Ishikawa (cell line): ENCODE results near the gene NPC1.

Experiments
- CEBPB ChIP-seq: IDR thresholded peaks from 2 replicates; pipeline ENCODE4 v1.6.1; 2012
- CREB1 ChIP-seq: IDR thresholded peaks from 2 replicates; pipeline ENCODE4 v1.6.1; 2012; ENCODE audit warnings: low read depth
- EGR1 ChIP-seq: IDR thresholded peaks from 2 replicates; pipeline ENCODE4 v1.6.1; 2012
- EP300 ChIP-seq: IDR thresholded peaks from 2 replicates; pipeline ENCODE4 v1.6.1; 2012; ENCODE audit warnings: borderline replicate concordance
- FOXM1 ChIP-seq: IDR thresholded peaks from 2 replicates; pipeline ENCODE4 v1.6.1; 2012; ENCODE audit warnings: low read depth, borderline replicate concordance
- MAX ChIP-seq: IDR thresholded peaks from 2 replicates; pipeline ENCODE4 v1.6.1; 2012
- NFIC ChIP-seq: IDR thresholded peaks from 2 replicates; pipeline ENCODE4 v1.6.1; 2012
- RAD21 ChIP-seq: IDR thresholded peaks from 2 replicates; pipeline ENCODE4 v1.6.1; 2012; ENCODE audit warnings: low read depth
- REST ChIP-seq: IDR thresholded peaks from 2 replicates; pipeline ENCODE4 v1.6.1; 2012; ENCODE audit warnings: low read depth, mild to moderate bottlenecking
- TAF1 ChIP-seq: IDR thresholded peaks from 2 replicates; pipeline ENCODE4 v1.6.1; 2012; ENCODE audit warnings: low read depth, mild to moderate bottlenecking
- TCF12 ChIP-seq: IDR thresholded peaks from 2 replicates; pipeline ENCODE4 v1.6.1; 2012; ENCODE audit warnings: low read depth
- TEAD4 ChIP-seq: IDR thresholded peaks from 2 replicates; pipeline ENCODE4 v1.6.1; 2012
- USF1 ChIP-seq: IDR thresholded peaks from 2 replicates; pipeline ENCODE4 v1.6.1; 2012
- YY1 ChIP-seq: IDR thresholded peaks from 2 replicates; pipeline ENCODE4 v1.6.1; 2012; ENCODE audit warnings: low read depth
- ZBTB7A ChIP-seq: IDR thresholded peaks from 2 replicates; pipeline ENCODE4 v1.6.1; 2012; ENCODE audit warnings: low read depth

NPC1 gene

GRCh38 chr18:23494992-23495391 is 91.3 kb downstream of the NPC1 start:
- TF ChIP-seq FOXM1 (no peak), RAD21 (no peak), TEAD4 (no peak), ZBTB7A (no peak), MAX (no peak)

- TF ChIP-seq TEAD4, result no peak
- no peak for TF ChIP-seq MAX
- TF ChIP-seq USF1, result no peak
- no peak for TF ChIP-seq CREB1
- no peak for TF ChIP-seq TAF1
- TF ChIP-seq EGR1, result no peak
- TF ChIP-seq ZBTB7A, result no peak
- no peak for TF ChIP-seq EP300
- TF ChIP-seq YY1, result no peak
- TF ChIP-seq FOXM1, result no peak
- no peak for TF ChIP-seq NFIC
- no peak for TF ChIP-seq CEBPB
- no peak for TF ChIP-seq TCF12
- no peak for TF ChIP-seq REST
- no peak for TF ChIP-seq RAD21
Measured at GRCh38 chr18:23493654-23494053, 92.7 kb downstream of the NPC1 start.

- TF ChIP-seq REST (no peak), CREB1 (no peak), FOXM1 (no peak), CEBPB (no peak), NFIC (no peak), YY1 (no peak), MAX (no peak), EGR1 (no peak), TAF1 (no peak), ZBTB7A (no peak), TEAD4 (no peak), EP300 (no peak), TCF12 (no peak), RAD21 (no peak), USF1 (no peak)
Measured at GRCh38 chr18:23487738-23488570, 98.4 kb downstream of the NPC1 start.

- no peak for TF ChIP-seq CREB1
- no peak for TF ChIP-seq ZBTB7A
- no peak for TF ChIP-seq NFIC
- TF ChIP-seq USF1, result no peak
- TF ChIP-seq FOXM1, result no peak
- no peak for TF ChIP-seq MAX
- no peak for TF ChIP-seq EP300
- no peak for TF ChIP-seq REST
- TF ChIP-seq TCF12, result no peak
- TF ChIP-seq TEAD4, result no peak
- TF ChIP-seq RAD21, result no peak
- TF ChIP-seq CEBPB, result no peak
- TF ChIP-seq EGR1, result no peak
- no peak for TF ChIP-seq YY1
Measured at GRCh38 chr18:23485386-23485785, 100.9 kb downstream of the NPC1 start.
